Thyroid gland (tissue), 4 donors: Measurements from ENCODE around the gene ATXN7.

Experiments used
- CTCF ChIP-seq, 6 experiments: fragments of 200-600 bp in 3 of 6; fragments of 450-650 bp in 3 of 6; sonication (generic) in 3 of 6; IDR thresholded peaks; one replicate each; pipeline ENCODE4 v1.5.1; 2016 to 2019; ENCODE audit warnings: antibody characterized with exemption in 6 of 6, mild to moderate bottlenecking in 2 of 6, inconsistent platforms in 1 of 6, moderate library complexity in 1 of 6
- POLR2A ChIP-seq, 2 donors: fragments of 450-650 bp; IDR thresholded peaks; one replicate each; pipeline ENCODE4 v1.6.1; 2017; ENCODE audit warnings: antibody characterized with exemption in 2 of 2, mild to moderate bottlenecking in 2 of 2, moderate library complexity in 1 of 2

- TF ChIP-seq CTCF (IDR thresholded peaks at IDR 0.05) (no peak), POLR2A (IDR thresholded peaks at IDR 0.05) (no peak)
These were observed 104.3 kb downstream of the ATXN7 start for GRCh38 chr3:63967675-63968611.
